ENCODE data around the gene TGM4. TPM values are rescaled to one million over a fixed set of nuclear protein-coding genes. Genes with fewer than 3 reads are reported as not detected.

The TGM4 gene
- total and polyA plus RNA-seq, 10 of the 15 experiments (the other 5 are each of a cell fraction or from before 2014, with no cell fraction given), result not detected

GRCh38 chr3:44954962-44955361 is 80.6 kb downstream of the TGM4 start (continued):
- no peak for TF ChIP-seq BCLAF1 (IDR thresholded peaks at IDR 0.05)
- no peak for TF ChIP-seq KDM1A (IDR thresholded peaks at IDR 0.05; ENCODE audit: borderline replicate concordance)
- TF ChIP-seq, protein P1, sequence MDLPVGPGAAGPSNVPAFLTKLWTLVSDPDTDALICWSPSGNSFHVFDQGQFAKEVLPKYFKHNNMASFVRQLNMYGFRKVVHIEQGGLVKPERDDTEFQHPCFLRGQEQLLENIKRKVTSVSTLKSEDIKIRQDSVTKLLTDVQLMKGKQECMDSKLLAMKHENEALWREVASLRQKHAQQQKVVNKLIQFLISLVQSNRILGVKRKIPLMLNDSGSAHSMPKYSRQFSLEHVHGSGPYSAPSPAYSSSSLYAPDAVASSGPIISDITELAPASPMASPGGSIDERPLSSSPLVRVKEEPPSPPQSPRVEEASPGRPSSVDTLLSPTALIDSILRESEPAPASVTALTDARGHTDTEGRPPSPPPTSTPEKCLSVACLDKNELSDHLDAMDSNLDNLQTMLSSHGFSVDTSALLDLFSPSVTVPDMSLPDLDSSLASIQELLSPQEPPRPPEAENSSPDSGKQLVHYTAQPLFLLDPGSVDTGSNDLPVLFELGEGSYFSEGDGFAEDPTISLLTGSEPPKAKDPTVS (IDR thresholded peaks at IDR 0.05; ENCODE audit: low read depth, low read length), result no peak
- no peak for TF ChIP-seq ZNF217 (IDR thresholded peaks at IDR 0.05)
- TF ChIP-seq MTA3 (IDR thresholded peaks at IDR 0.05; ENCODE audit: borderline replicate concordance, low read length), result no peak
- TF ChIP-seq NFXL1 (IDR thresholded peaks at IDR 0.05; ENCODE audit: borderline replicate concordance), result no peak
- no peak for TF ChIP-seq YBX1 (IDR thresholded peaks at IDR 0.05)
- peak; percentile 31; the same call in 1 of the 2 replicates for TF ChIP-seq IKZF1 (conservative IDR thresholded peaks at IDR 0.05)
- TF ChIP-seq EED (IDR thresholded peaks at IDR 0.05; ENCODE audit: low read depth), result peak; percentile 65; the same call in 1 of the 2 replicates
- TF ChIP-seq CREM (IDR thresholded peaks at IDR 0.05; ENCODE audit: low read depth), result no peak
- TF ChIP-seq SMARCA5 (IDR thresholded peaks at IDR 0.05), result no peak
- TF ChIP-seq ATF3 (IDR thresholded peaks at IDR 0.05; ENCODE audit: borderline replicate concordance, extremely low read depth, low read depth, low read length), result no peak
- peak; percentile 52 for TF ChIP-seq JUNB (IDR thresholded peaks at IDR 0.05)
- no peak for TF ChIP-seq ZNF207 (IDR thresholded peaks at IDR 0.05; ENCODE audit: borderline replicate concordance)
- TF ChIP-seq MEF2B (IDR thresholded peaks at IDR 0.05; ENCODE audit: partially characterized antibody, poor library complexity, severe bottlenecking), result no peak
- TF ChIP-seq BHLHE40 (IDR thresholded peaks at IDR 0.05; ENCODE audit: borderline replicate concordance in 1 of 2, low read depth in 2 of 2, low read length in 1 of 2), result peak in 1 of 2 experiments; percentile 11; a peak in 1 of 4 replicates
- no peak for TF ChIP-seq NR2C1 (IDR thresholded peaks at IDR 0.05)
- TF ChIP-seq JUND (IDR thresholded peaks at IDR 0.05; ENCODE audit: low read depth, low read length), result no peak
- no peak for TF ChIP-seq POU2F2 (IDR thresholded peaks at IDR 0.05; ENCODE audit: borderline replicate concordance, low read depth, low read length)
- no peak for TF ChIP-seq TBL1XR1 (IDR thresholded peaks at IDR 0.05; ENCODE audit: low read depth, low read length)
- no peak for TF ChIP-seq NFIC (IDR thresholded peaks at IDR 0.05; ENCODE audit: low read depth, low read length)
- TF ChIP-seq GATAD2B (conservative IDR thresholded peaks at IDR 0.05; ENCODE audit: low read depth), result no peak
- no peak for TF ChIP-seq CTCF (IDR thresholded peaks at IDR 0.05 in 2 of 3, conservative IDR thresholded peaks at IDR 0.05 in 1 of 3; ENCODE audit: control insufficient read depth in 2 of 3, extremely low read depth in 1 of 3, insufficient read depth in 1 of 3, low read depth in 3 of 3, low read length in 3 of 3)
- TF ChIP-seq TCF3 (IDR thresholded peaks at IDR 0.05; ENCODE audit: borderline replicate concordance, insufficient read depth, low read depth, low read length), result no peak

Data from GM12878 (cell line).